IMR-90 (cell line): ENCODE measurements around the gene TSKU.

Experiments
- MXI1 ChIP-seq: IDR thresholded peaks from 2 replicates; pipeline ENCODE4 v1.6.1; 2012; ENCODE audit warnings: low read depth, mild to moderate bottlenecking, low read length, moderate library complexity, borderline replicate concordance
- TF ChIP-seq, protein P1 (sequence below): conservative IDR thresholded peaks from 2 replicates; pipeline ENCODE4 v1.5.1; 2012; ENCODE audit warnings: mild to moderate bottlenecking, low read depth, low read length, improper control_type of control experiment

DNA sequence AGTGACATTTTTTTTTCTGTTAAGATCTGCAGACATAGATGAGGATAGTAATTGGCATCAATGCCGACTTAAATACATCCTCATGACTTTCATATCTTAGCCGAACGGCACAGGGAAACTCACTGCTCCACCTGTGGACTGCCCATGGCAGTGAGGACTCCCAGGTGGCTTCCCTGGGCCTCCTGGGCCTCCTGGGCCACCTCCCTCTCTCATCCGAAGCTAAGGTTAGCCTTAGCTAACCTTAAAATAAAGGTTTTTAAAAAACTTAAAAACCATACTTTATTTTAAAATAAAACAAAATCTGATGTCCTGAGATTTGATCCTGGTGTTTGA is 38.1 kb upstream of the TSKU start:
- TF ChIP-seq MXI1, result no peak
- TF ChIP-seq, protein P1, sequence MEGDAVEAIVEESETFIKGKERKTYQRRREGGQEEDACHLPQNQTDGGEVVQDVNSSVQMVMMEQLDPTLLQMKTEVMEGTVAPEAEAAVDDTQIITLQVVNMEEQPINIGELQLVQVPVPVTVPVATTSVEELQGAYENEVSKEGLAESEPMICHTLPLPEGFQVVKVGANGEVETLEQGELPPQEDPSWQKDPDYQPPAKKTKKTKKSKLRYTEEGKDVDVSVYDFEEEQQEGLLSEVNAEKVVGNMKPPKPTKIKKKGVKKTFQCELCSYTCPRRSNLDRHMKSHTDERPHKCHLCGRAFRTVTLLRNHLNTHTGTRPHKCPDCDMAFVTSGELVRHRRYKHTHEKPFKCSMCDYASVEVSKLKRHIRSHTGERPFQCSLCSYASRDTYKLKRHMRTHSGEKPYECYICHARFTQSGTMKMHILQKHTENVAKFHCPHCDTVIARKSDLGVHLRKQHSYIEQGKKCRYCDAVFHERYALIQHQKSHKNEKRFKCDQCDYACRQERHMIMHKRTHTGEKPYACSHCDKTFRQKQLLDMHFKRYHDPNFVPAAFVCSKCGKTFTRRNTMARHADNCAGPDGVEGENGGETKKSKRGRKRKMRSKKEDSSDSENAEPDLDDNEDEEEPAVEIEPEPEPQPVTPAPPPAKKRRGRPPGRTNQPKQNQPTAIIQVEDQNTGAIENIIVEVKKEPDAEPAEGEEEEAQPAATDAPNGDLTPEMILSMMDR, result no peak
